HG02840 (cell line): ENCODE results near the gene PLXNA4.
"Not testable (repeated sequence)": the region's sequence is repeated elsewhere in the genome, so short reads cannot be mapped to it uniquely, and the experiment has no call there.

Experiments used
- ATAC-seq: cut with Tn5 transposase; IDR thresholded peaks from one replicate; pipeline ENCODE4 v1.9.1; 2021; ENCODE audit warnings: mild to moderate bottlenecking, moderate library complexity, moderate number of reproducible peaks; ENCODE audit not compliant: unreplicated experiment, low FRiP score

The PLXNA4 gene

GRCh38 chr7:132177708-132178401 lies 398.4 kb downstream of the PLXNA4 start:
- no peak for ATAC-seq

GRCh38 chr7:132176719-132177118 lies 399.6 kb downstream of the PLXNA4 start:
- ATAC-seq = no peak

GRCh38 chr7:132171130-132171576 lies 405.1 kb downstream of the PLXNA4 start:
- no peak for ATAC-seq

- no peak for ATAC-seq
Measured at GRCh38 chr7:132169730-132170129, 406.5 kb downstream of the PLXNA4 start.

GRCh38 chr7:132168239-132168638 lies 408.0 kb downstream of the PLXNA4 start:
- ATAC-seq = no peak

- not testable (repeated sequence) for ATAC-seq
Measured at GRCh38 chr7:132165695-132166094, 410.6 kb downstream of the PLXNA4 start.

- no peak for ATAC-seq
Measured at GRCh38 chr7:132164558-132165125, 411.6 kb downstream of the PLXNA4 start.

- ATAC-seq = no peak
Measured at GRCh38 chr7:132162556-132163144, 413.6 kb downstream of the PLXNA4 start.

GRCh38 chr7:132161976-132162375 lies 414.3 kb downstream of the PLXNA4 start:
- no peak for ATAC-seq

GRCh38 chr7:132161533-132161915 lies 414.7 kb downstream of the PLXNA4 start:
- ATAC-seq = no peak

GRCh38 chr7:132160611-132161532 lies 415.4 kb downstream of the PLXNA4 start:
- no peak for ATAC-seq

- ATAC-seq = no peak
Measured at GRCh38 chr7:132158841-132159240, 417.4 kb downstream of the PLXNA4 start.

GRCh38 chr7:132158166-132158565 lies 418.1 kb downstream of the PLXNA4 start:
- no peak for ATAC-seq

GRCh38 chr7:132155715-132156114 lies 420.6 kb downstream of the PLXNA4 start:
- ATAC-seq = no peak

- no peak for ATAC-seq
Measured at GRCh38 chr7:132154695-132155471, 421.4 kb downstream of the PLXNA4 start.

- ATAC-seq = no peak
Measured at GRCh38 chr7:132154248-132154647, 422.0 kb downstream of the PLXNA4 start.

- ATAC-seq = no peak
Measured at GRCh38 chr7:132152131-132152889, 424.0 kb downstream of the PLXNA4 start.

GRCh38 chr7:132150711-132151110 lies 425.6 kb downstream of the PLXNA4 start:
- no peak for ATAC-seq
